ENCODE measurements around the gene NUTM1.
"Not testable (repeated sequence)": the region's sequence is repeated elsewhere in the genome, so short reads cannot be mapped to it uniquely, and the experiment has no call there.

The NUTM1 gene

DNA sequence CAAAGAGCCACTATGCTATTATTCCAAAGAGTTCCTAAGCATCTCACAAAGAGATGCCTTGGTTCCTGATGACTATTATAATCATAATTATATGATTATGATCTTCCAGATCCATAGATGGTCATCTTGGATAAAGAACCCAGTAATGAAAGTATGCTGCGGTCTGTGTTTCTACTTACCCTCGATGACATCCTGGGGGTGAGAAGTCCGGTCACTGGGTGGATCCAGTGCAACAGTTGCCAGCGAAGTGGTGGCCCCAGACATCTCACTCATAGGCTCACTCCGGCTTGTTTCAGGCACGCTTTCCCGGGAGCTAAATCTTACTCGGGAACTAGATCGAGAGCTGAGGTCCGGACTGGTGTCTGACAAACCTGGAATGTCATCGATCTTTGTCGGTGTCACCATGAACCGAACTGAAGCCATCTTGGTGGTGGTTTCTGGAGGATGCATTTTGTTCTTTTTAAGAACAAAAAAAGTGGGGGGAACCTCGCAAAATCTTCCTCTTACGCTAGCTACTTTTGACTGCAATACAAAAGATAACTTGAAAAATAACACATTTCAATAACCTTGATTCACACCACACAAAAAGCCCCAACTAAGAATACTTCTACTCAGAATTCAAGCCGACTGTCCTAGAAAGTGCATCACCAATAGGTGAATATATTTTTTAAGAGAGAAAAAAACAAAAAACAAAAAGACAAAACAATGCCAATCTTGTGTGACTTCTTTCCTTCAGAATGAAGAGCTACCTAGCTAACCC, 6.7 kb upstream of the NUTM1 start:
- DNase-seq (ENCODE audit: low spot score): no peak

DNA sequence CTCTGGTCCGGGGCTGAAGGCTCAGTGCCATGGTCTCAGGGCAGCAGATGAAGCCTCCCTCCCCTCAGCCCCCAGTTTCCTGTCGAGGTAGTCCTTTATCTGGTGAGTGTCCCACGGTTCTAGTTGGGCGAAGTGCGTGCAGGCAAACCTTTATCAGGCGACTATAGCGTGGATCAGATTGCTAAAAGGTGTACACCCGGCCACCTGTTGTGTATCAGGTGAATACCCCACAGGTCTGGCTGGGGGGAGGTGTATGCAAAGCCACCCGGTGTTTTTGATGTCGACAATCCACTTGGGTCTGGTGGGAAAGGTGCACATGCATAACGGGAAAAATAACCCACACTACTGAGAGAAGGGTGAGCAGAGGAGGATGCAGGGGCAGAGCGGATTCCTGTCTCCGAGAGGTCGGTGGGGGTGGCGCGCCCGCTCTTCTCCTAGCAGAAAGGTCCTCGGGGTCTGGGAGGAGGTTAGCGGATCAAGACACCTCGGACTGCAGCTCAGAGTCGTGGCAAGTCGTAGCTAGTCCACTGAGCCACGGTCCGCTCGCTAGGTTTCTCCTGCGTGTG, 6.0 kb upstream of the NUTM1 start:
- peak; percentile 16 for DNase-seq (ENCODE audit: low spot score)

DNA sequence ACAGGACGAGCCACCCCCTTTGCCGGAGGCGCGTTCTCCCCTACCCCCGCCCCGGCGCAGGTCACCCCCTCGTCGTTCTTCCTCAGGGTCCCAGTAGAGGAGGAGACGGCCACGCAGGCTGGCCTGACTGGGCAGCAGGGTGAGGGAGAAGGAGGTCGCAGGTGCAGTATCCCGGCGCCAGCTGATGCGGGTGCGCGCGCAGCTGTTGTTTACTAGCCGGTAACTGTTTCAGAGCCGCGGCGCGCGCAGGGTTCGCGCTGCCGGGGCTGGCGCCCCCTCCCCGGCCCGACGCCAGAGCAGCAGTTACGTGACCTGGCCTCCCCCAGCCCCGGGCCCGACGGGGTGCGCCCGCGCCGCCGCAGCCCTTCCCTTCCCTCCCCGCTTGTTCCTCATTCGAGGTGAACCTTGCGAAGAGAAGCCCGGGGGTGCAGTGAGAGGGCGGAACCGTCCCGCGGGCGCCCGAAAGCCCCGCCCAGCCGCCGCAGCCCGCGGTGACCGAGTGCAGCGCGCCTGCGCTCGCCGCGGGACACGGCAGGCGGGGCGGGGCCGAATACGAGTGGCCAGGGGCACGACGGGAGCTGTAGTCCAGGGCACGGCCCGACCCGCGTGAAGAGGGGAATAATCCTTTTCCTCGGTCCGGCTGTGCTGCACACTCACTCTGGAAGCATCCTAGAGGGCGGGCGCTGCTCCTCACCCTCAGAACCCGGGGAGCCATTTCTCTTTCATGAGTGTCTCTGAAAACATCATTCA, 5.4 kb upstream of the NUTM1 start, which contains the start of gene SLC12A6:
TSS of gene SLC12A6 (minus strand) at position 225 of the 750 bp plus-strand sequence. CDS start 1,101 bp downstream, outside the sequence.
- DNase-seq (ENCODE audit: low spot score): peak; percentile 97

DNA sequence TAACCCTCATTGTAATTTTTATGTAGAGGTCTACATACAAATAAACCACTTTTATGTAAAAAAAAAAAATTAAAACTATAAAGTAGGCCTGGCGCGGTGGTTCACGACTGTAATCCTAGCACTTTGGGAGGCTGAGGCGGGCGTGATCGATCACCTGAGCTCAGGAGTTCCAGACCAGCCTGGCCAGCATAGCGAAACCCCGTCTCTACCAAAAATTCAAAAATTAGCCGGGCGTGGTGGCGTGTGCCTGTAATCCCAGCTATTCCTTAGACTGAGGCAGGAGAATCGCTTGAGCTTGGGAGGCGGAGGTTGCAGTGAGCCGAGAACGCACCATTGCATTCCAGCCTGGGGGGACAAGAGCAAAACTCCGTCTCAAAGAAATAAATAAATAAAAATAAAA, 4.8 kb upstream of the NUTM1 start:
- no peak for DNase-seq (ENCODE audit: low spot score)

DNA sequence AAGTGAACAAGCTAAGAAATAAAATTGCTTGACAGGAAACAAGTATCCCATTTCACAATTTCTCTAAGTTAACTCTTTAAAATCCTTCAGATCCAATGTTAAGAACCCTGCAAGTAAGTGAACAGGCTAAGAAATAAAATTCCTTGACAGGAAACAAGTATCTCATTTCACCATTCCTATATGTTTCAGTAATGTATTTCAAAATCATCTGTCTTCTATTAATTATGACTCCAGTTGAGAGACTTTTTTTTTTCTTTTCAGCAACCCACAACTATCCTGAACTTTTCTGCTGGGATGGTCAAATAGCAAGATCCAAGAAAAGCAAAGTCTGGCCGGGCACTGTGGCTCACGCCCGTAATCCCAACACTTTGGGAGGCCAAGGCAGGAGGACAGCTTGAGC, 3.2 kb upstream of the NUTM1 start:
- no peak for DNase-seq (ENCODE audit: low spot score)

- peak; percentile 75 for DNase-seq (ENCODE audit: low spot score)
These were observed 1.5 kb upstream of the NUTM1 start for GRCh38 chr15:34341381-34342212.

DNA sequence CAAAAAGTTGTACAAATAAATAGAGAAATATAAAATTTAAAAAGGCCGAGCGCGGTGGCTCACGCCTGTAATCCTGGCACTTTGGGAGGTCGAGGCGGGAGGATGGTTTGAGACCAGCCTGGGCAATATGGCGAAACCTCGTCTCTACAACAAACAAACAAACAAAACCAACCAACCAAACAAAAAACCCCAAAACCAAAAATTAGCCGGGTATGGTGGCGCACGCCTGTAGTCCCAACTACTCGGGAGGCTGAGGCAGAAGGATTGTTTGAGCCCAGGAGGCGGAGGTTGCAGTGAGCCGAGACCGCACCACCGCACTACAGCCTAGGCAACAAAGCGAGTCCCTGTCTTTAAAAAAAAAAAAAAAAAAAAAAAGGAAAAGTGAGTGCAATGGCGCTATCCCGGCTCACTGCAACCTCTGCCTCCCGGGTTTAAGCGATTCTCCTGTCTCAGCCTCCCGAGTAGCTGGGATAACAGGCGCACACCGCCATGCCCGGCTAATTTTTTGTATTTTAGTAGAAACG, 840 bp upstream of the NUTM1 start:
- DNase-seq (ENCODE audit: low spot score): peak; percentile 29

GRCh38 chr15:34347951-34348638, 5.0 kb downstream of the NUTM1 start:
- DNase-seq (ENCODE audit: low spot score): no peak

- DNase-seq (ENCODE audit: low spot score): no peak
These were observed 5.7 kb downstream of the NUTM1 start for GRCh38 chr15:34348735-34349300.

DNA sequence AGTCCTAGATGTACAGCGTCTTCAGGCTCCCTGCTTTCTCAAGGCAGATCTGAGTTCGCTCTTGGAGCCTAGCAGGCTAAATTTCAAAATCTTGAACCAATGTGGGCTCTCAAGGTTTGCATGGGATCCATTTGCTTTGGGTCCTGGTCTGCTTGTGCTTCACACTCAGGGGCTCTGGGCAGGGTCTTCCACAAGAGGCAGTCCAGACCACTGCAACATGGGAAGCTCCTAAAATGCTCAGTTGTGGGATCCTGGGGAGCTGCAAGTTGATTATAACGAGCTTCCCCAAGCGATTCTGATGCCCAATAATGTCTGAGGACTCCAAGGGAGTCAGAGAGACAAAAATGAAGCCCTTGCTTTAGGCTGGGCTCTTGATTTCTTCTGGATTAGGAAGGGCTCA, 6.7 kb downstream of the NUTM1 start:
- no peak for DNase-seq (ENCODE audit: low spot score)

DNA sequence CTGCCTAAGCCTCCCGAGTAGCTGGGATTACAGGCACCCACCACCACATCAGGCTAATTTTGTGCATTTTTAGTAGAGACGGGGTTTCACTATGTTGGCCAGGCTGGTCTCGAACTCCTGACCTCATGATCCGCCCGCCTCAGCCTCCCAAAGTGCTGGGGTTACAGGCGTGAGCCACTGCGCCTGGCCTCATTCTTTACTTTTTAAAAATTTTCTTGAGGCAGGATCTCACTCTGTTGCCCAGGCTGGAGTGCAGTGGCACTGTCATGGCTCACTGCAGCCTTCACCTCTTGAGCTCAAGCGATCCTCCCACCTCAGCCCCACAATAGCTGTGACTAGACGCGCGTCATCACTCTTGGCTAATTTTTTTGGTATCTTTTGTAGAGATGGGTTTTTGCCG, 9.9 kb downstream of the NUTM1 start:
- not testable (repeated sequence) for DNase-seq (ENCODE audit: low spot score)

- DNase-seq (ENCODE audit: low spot score): no peak
These were observed 10.5 kb downstream of the NUTM1 start for GRCh38 chr15:34353627-34354026.

DNA sequence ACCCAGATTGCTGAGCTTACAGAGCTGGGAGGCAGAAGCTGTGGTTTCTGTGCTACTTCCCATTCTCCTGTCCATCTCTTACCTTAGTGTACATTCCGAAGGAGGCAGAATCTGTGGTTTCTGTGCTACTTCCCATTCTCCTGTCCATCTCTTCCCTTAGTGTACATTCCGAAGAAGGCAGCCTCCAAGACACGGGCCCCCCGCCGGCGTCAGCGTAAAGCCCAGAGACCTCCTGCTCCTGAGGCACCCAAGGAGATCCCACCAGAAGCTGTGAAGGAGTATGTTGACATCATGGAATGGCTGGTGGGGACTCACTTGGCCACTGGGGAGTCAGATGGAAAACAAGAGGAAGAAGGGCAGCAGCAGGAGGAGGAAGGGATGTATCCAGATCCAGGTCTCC, 11.2 kb downstream of the NUTM1 start:
- DNase-seq (ENCODE audit: low spot score): no peak

GRCh38 chr15:34355241-34355640, 12.1 kb downstream of the NUTM1 start:
- no peak for DNase-seq (ENCODE audit: low spot score)

DNA sequence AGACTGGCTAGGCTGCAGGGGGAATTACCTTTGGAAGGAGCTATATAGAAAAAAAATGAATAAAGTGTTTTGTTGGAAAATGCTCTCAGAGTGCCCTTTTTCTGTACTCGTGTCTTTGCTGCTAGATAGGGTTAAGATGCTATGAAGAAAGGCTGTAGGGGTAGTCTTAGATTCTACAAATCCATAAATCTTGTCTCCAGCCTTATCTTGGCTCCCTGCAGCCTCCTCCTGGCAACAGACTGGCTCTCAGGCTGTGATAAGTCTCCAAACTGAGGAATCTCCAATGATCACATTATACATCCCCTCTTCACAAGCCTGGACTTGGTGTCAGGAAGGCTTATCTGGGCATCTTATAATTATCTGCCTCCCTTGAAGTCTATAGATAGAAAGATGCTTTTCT, 14.5 kb downstream of the NUTM1 start:
- DNase-seq (ENCODE audit: low spot score): no peak

DNA sequence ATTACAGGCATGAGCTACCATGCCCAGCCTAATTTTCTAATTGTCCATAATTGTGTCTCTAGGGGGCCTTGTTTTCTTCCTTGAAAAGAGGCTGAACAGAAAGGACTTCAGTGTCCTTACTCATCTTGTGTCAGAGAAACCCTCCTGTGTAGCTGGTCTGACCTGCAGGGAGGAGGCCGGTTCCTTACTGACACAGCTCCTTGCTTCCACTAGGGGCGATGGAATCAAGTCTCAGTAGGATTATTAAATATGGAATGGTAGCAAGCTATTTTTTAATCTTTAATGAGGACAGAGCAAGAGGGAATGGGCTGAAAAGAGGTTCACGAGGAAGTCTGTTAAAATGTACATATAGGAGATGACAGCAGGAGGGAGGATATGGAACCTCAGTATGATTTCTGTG, 15.3 kb downstream of the NUTM1 start:
- DNase-seq (ENCODE audit: low spot score): peak; percentile 69

GRCh38 chr15:34358948-34359347, 15.8 kb downstream of the NUTM1 start:
- DNase-seq (ENCODE audit: low spot score): no peak

- DNase-seq (ENCODE audit: low spot score): no peak
These were observed 16.3 kb downstream of the NUTM1 start for GRCh38 chr15:34359416-34359815.

- peak; percentile 41 for DNase-seq (ENCODE audit: low spot score)
These were observed 17.2 kb downstream of the NUTM1 start for GRCh38 chr15:34360298-34360697.

- DNase-seq (ENCODE audit: low spot score): no peak
These were observed 18.2 kb downstream of the NUTM1 start for GRCh38 chr15:34361278-34361677.

Data from RKO (cell line).